Right atrium auricular region (tissue), 2 donors: ENCODE results near the gene CCR3. TPM values are rescaled to one million over a fixed set of nuclear protein-coding genes. Genes with fewer than 3 reads are reported as not detected.

Experiments
- DNase-seq: peaks from one replicate; pipeline ENCODE4 v3.0.0-alpha.2; 2019; ENCODE audit warnings: low spot score
- H3K27ac ChIP-seq, 2 donors: fragments of 200-600 bp; sonication (generic); 1 replicate in 1 of 2; 2 replicates in 1 of 2; pipeline ENCODE4 v1.5.1; 2016 to 2019
- H3K27me3 ChIP-seq, 2 donors: fragments of 200-600 bp; sonication (generic); one replicate each; pipeline versions ENCODE4 v1.5.1 to v1.6.0; 2017 to 2019
- H3K36me3 ChIP-seq: fragments of 200-600 bp; sonication (generic); one replicate; pipeline ENCODE4 v1.5.1; 2016
- H3K4me1 ChIP-seq, 2 donors: fragments of 200-600 bp; sonication (generic); one replicate each; pipeline versions ENCODE4 v1.5.1 to v1.6.0; 2017 to 2019
- H3K4me3 ChIP-seq, 2 donors: fragments of 200-600 bp; sonication (generic); 1 replicate in 1 of 2; 2 replicates in 1 of 2; pipeline ENCODE4 v1.5.1; 2017 to 2019; ENCODE audit warnings: mild to moderate bottlenecking in 1 of 2, moderate library complexity in 1 of 2
- H3K9me3 ChIP-seq, 2 donors: fragments of 200-600 bp; sonication (generic); one replicate each; pipeline ENCODE4 v1.5.1; 2019
- CTCF ChIP-seq, 2 donors: fragments of 200-600 bp; sonication (generic); IDR thresholded peaks; one replicate each; pipeline ENCODE4 v1.5.1; 2019; ENCODE audit warnings: antibody characterized with exemption in 2 of 2
- total RNA-seq, 2 donors: library from RNA; depleted of rRNA; stranded (reverse); fragments of >200 nt; gene quantifications; one replicate each; pipeline ENCODE4 v1.1.0, GENCODE V29; 2016

Gene CCR3
- total RNA-seq, 2 donors from 2014 or later = not detected

- Histone ChIP-seq H3K27me3 (no peaks in the 10 kb centered on the region), H3K27ac (no peak overlapping the region), H3K4me3 (no peak overlapping the region), H3K4me1 (no peaks in the 10 kb centered on the region), H3K9me3 (no peaks in the 10 kb centered on the region), H3K36me3 (no peaks in the 10 kb centered on the region)
- TF ChIP-seq CTCF (IDR thresholded peaks at IDR 0.05) = no peak
- no peak for DNase-seq
Observed at GRCh38 chr3:46316206-46316605, 73.9 kb downstream of the CCR3 start.

Other genes with a start within 250 kb of the CCR3 start
- 100 to 1,000 TPM in 1 of 2 donors, 10 to 100 TPM in 1; 67.2 to 116 TPM for gene FYCO1, start 246.6 kb upstream of the CCR3 start, total RNA-seq
- not detected for gene XCR1, start 215.0 kb upstream of the CCR3 start, total RNA-seq
- gene CCR1, start 34.1 kb upstream of the CCR3 start, total RNA-seq = 1 to 10 TPM; 1.2 to 8.9 TPM
- gene CCR2, start 111.7 kb downstream of the CCR3 start, total RNA-seq = 1 to 10 TPM in 1 of 2 donors, under 1 TPM in 1; 0.33 to 2.1 TPM
- gene CCR5, start 128.5 kb downstream of the CCR3 start, total RNA-seq = 1 to 10 TPM in 1 of 2 donors, not detected in 1; 1.1 TPM
- gene CCRL2, start 164.8 kb downstream of the CCR3 start, total RNA-seq = 1 to 10 TPM in 1 of 2 donors, under 1 TPM in 1; 0.89 to 4.2 TPM
- 1 to 10 TPM in 1 of 2 donors, under 1 TPM in 1; 0.51 to 1.8 TPM for gene LTF, start 222.4 kb downstream of the CCR3 start, total RNA-seq